Chondrocyte (in vitro differentiated cells): ENCODE measurements around the gene KDSR. TPM values are rescaled to one million over a fixed set of nuclear protein-coding genes. Genes with fewer than 3 reads are reported as not detected.

ENCODE experiments used
- DNase-seq: peaks from one replicate; pipeline ENCODE4 v3.0.0; 2021; ENCODE audit warnings: mixed read lengths, low spot score
- H3K27ac Mint-ChIP-seq: one replicate; pipeline ENCODE4 v1.8.0; 2021; ENCODE audit warnings: mild to moderate bottlenecking, moderate library complexity, mixed read lengths; ENCODE audit not compliant: unreplicated experiment
- H3K27me3 Mint-ChIP-seq: 2 replicates; pipeline ENCODE4 v1.8.0; 2021; ENCODE audit warnings: low read depth, mixed read lengths
- H3K36me3 Mint-ChIP-seq: 2 replicates; pipeline ENCODE4 v1.8.0; 2021; ENCODE audit warnings: low read depth, mixed read lengths
- H3K4me1 Mint-ChIP-seq: 2 replicates; pipeline ENCODE4 v1.8.0; 2021; ENCODE audit warnings: low read depth, mild to moderate bottlenecking, mixed read lengths
- H3K4me3 Mint-ChIP-seq: one replicate; pipeline ENCODE4 v1.8.0; 2021; ENCODE audit warnings: mild to moderate bottlenecking, moderate library complexity, mixed read lengths; ENCODE audit not compliant: unreplicated experiment
- H3K9me3 Mint-ChIP-seq: 2 replicates; pipeline ENCODE4 v1.8.0; 2021; ENCODE audit warnings: low read depth, mixed read lengths
- CTCF ChIP-seq: fragments of 200-600 bp; sonication (generic); IDR thresholded peaks from 2 replicates; pipeline ENCODE4 v1.5.0; 2021; ENCODE audit warnings: antibody characterized with exemption, mild to moderate bottlenecking, moderate library complexity
- total RNA-seq: library from RNA; stranded (reverse); gene quantifications from 3 replicates; pipeline ENCODE4 v1.2.1, GENCODE V29; 2021

KDSR gene
- total RNA-seq, 1 donor from 2014 or later, result 64.2 TPM

- peaks cover 13% of the 10 kb centered on the region for H3K4me1 Mint-ChIP-seq
- no peak overlapping the region for H3K27ac Mint-ChIP-seq
- no peaks in the 10 kb centered on the region for H3K27me3 Mint-ChIP-seq
- no peak for DNase-seq
- TF ChIP-seq CTCF, result no peak
- H3K9me3 Mint-ChIP-seq, result peaks cover 8% of the 10 kb centered on the region
- no peaks in the 10 kb centered on the region for H3K36me3 Mint-ChIP-seq
- H3K4me3 Mint-ChIP-seq, result no peak overlapping the region
These were observed 10.4 kb upstream of the KDSR start for GRCh38 chr18:63377275-63377980.

DNA sequence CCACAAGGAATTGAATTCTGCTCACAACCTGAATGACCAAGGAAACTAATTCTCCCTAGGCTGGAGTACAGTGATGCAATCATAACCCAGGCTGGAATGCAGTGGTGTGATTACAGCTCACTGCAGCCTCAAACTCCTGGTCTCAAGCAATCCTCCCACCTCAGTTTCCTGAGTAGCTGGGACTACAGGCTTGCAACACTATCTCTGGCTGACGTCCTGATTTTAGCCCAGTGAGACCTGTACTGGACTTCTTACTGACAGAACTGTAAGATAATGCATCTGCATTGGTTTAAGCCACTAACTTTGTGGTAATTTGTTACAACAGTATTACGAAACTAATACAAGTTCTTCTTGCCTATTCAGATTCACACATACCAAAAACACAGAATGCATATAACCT is 9.5 kb upstream of the KDSR start:
- Mint-ChIP-seq H3K4me1 (peaks cover 13% of the 10 kb centered on the region), H3K27me3 (no peaks in the 10 kb centered on the region), H3K27ac (no peak overlapping the region), H3K4me3 (no peak overlapping the region), H3K9me3 (peaks cover 8% of the 10 kb centered on the region), H3K36me3 (no peaks in the 10 kb centered on the region)
- DNase-seq, result no peak
- TF ChIP-seq CTCF, result no peak

DNA sequence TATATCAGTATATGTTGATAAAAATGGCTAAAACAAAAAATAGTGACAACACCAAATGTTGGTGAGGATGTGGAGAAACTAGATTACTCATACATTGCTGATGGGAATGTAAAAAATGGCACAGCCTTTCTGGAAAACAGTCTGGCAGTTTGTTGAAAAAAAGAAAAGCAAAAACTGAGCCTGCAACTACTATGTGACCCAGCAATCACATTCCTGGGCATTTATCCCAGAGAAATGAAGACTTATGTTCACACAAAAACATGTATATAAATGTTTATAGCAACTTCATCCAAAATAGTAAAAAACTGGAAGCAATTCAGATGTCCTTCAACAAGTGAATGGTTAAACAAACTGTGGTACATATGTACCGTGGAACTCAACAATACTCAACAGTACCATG is 7.5 kb upstream of the KDSR start:
- TF ChIP-seq CTCF, result no peak
- H3K27ac Mint-ChIP-seq, result no peak overlapping the region
- peaks cover 8% of the 10 kb centered on the region for H3K9me3 Mint-ChIP-seq
- peaks cover 10% of the 10 kb centered on the region for H3K4me1 Mint-ChIP-seq
- no peaks in the 10 kb centered on the region for H3K27me3 Mint-ChIP-seq
- no peak overlapping the region for H3K4me3 Mint-ChIP-seq
- no peaks in the 10 kb centered on the region for H3K36me3 Mint-ChIP-seq
- no peak for DNase-seq

GRCh38 chr18:63373161-63373560 is 6.2 kb upstream of the KDSR start:
- no peaks in the 10 kb centered on the region for H3K27me3 Mint-ChIP-seq

DNA sequence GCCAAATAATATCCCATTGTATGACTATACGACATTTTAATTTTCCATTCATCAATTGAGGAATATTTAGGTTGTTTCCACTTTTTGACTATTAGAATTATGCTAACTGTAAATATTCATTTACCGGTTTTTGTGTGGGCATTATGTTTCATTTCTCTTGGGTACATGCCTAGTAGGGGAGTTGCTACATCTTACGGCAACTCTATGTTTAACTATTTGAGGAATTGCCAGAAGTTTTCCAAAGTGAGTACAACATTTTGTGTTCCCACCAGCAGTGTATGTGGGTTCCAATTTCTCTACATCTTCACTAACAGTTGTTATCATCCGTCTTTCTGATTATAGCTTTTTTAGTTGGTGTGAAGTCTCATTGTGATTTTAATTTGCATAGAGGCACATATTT is 1.6 kb upstream of the KDSR start:
- peaks cover 35% of the 10 kb centered on the region for H3K4me1 Mint-ChIP-seq
- H3K27ac Mint-ChIP-seq, result no peak overlapping the region
- no peak for DNase-seq
- H3K36me3 Mint-ChIP-seq, result no peaks in the 10 kb centered on the region
- peak overlapping the region; percentile 79 for H3K4me3 Mint-ChIP-seq
- no peak for TF ChIP-seq CTCF
- H3K27me3 Mint-ChIP-seq, result no peaks in the 10 kb centered on the region
- H3K9me3 Mint-ChIP-seq, result no peaks in the 10 kb centered on the region

More at GRCh38 chr18:63373161-63373560, 6.2 kb upstream of the KDSR start:
- H3K9me3 Mint-ChIP-seq, result peaks cover 8% of the 10 kb centered on the region
- H3K4me1 Mint-ChIP-seq, result peaks cover 8% of the 10 kb centered on the region
- H3K36me3 Mint-ChIP-seq, result no peaks in the 10 kb centered on the region
- TF ChIP-seq CTCF, result no peak
- H3K4me3 Mint-ChIP-seq, result no peak overlapping the region
- H3K27ac Mint-ChIP-seq, result no peak overlapping the region
- DNase-seq, result no peak
